ENCODE data around the gene LPO.

LPO gene

GRCh38 chr17:58229881-58230280, 8.5 kb upstream of the LPO start:
- H3F3A ChIP-seq (ENCODE audit: control insufficient read depth, insufficient read depth): no peaks in the 10 kb centered on the region
- H3K9me2 ChIP-seq (replicated peaks; ENCODE audit: control insufficient read depth, low read length): no peaks in the 10 kb centered on the region
- H3K4me2 ChIP-seq (ENCODE audit: low read length): no peak overlapping the region
- H3K79me2 ChIP-seq (ENCODE audit: control insufficient read depth, low read length): no peaks in the 10 kb centered on the region
- no peaks in the 10 kb centered on the region for H3K4me1 ChIP-seq (ENCODE audit: control insufficient read depth, low read length)
- no peaks in the 10 kb centered on the region for H4K20me1 ChIP-seq (ENCODE audit: control insufficient read depth, insufficient read depth, low read depth, low read length)
- H3K4me3 ChIP-seq (ENCODE audit: low read length): no peak overlapping the region
- peaks cover 36% of the 10 kb centered on the region for H3K27me3 ChIP-seq (ENCODE audit: control insufficient read depth, low read length)
- H3K27ac ChIP-seq (ENCODE audit: low read depth, low read length): no peak overlapping the region
- TF ChIP-seq EZH2phosphoT487 (IDR thresholded peaks at IDR 0.05; ENCODE audit: borderline replicate concordance, low read length) (no peak), CTCF (IDR thresholded peaks at IDR 0.05; ENCODE audit: low read depth, low read length, poor library complexity, severe bottlenecking) (no peak)
- no peaks in the 10 kb centered on the region for H3K36me3 ChIP-seq (ENCODE audit: control insufficient read depth, low read length)
- H3K9me3 ChIP-seq (ENCODE audit: control insufficient read depth, insufficient read depth, low read length): no peaks in the 10 kb centered on the region

GRCh38 chr17:58231641-58232040, 6.7 kb upstream of the LPO start:
- no peaks in the 10 kb centered on the region for H3K4me1 ChIP-seq (ENCODE audit: control insufficient read depth, low read length)
- no peak overlapping the region for H3K4me3 ChIP-seq (ENCODE audit: low read length)
- no peak overlapping the region for H3K27ac ChIP-seq (ENCODE audit: low read depth, low read length)
- TF ChIP-seq EZH2phosphoT487 (IDR thresholded peaks at IDR 0.05; ENCODE audit: borderline replicate concordance, low read length) (no peak), CTCF (IDR thresholded peaks at IDR 0.05; ENCODE audit: low read depth, low read length, poor library complexity, severe bottlenecking) (no peak)
- no peaks in the 10 kb centered on the region for H3K79me2 ChIP-seq (ENCODE audit: control insufficient read depth, low read length)
- no peak overlapping the region for H3K4me2 ChIP-seq (ENCODE audit: low read length)
- H3F3A ChIP-seq (ENCODE audit: control insufficient read depth, insufficient read depth): no peaks in the 10 kb centered on the region
- no peaks in the 10 kb centered on the region for H3K9me2 ChIP-seq (replicated peaks; ENCODE audit: control insufficient read depth, low read length)
- no peaks in the 10 kb centered on the region for H4K20me1 ChIP-seq (ENCODE audit: control insufficient read depth, insufficient read depth, low read depth, low read length)
- no peaks in the 10 kb centered on the region for H3K36me3 ChIP-seq (ENCODE audit: control insufficient read depth, low read length)
- H3K27me3 ChIP-seq (ENCODE audit: control insufficient read depth, low read length): peaks cover 46% of the 10 kb centered on the region
- H3K9me3 ChIP-seq (ENCODE audit: control insufficient read depth, insufficient read depth, low read length): no peaks in the 10 kb centered on the region

GRCh38 chr17:58232707-58233156, 5.7 kb upstream of the LPO start:
- TF ChIP-seq CTCF (IDR thresholded peaks at IDR 0.05; ENCODE audit: low read depth, low read length, poor library complexity, severe bottlenecking) (no peak), EZH2phosphoT487 (IDR thresholded peaks at IDR 0.05; ENCODE audit: borderline replicate concordance, low read length) (no peak)
- Histone ChIP-seq H3K4me2 (ENCODE audit: low read length) (no peak overlapping the region), H3K9me3 (ENCODE audit: control insufficient read depth, insufficient read depth, low read length) (no peaks in the 10 kb centered on the region), H3K9me2 (replicated peaks; ENCODE audit: control insufficient read depth, low read length) (no peaks in the 10 kb centered on the region), H3K4me1 (ENCODE audit: control insufficient read depth, low read length) (no peaks in the 10 kb centered on the region), H3K36me3 (ENCODE audit: control insufficient read depth, low read length) (no peaks in the 10 kb centered on the region), H3K79me2 (ENCODE audit: control insufficient read depth, low read length) (no peaks in the 10 kb centered on the region), H3K4me3 (ENCODE audit: low read length) (no peak overlapping the region), H3F3A (ENCODE audit: control insufficient read depth, insufficient read depth) (no peaks in the 10 kb centered on the region), H4K20me1 (ENCODE audit: control insufficient read depth, insufficient read depth, low read depth, low read length) (no peaks in the 10 kb centered on the region), H3K27me3 (ENCODE audit: control insufficient read depth, low read length) (peaks cover 52% of the 10 kb centered on the region), H3K27ac (ENCODE audit: low read depth, low read length) (no peak overlapping the region)

GRCh38 chr17:58233543-58233942, 4.8 kb upstream of the LPO start:
- no peaks in the 10 kb centered on the region for H3K79me2 ChIP-seq (ENCODE audit: control insufficient read depth, low read length)
- H3F3A ChIP-seq (ENCODE audit: control insufficient read depth, insufficient read depth): no peaks in the 10 kb centered on the region
- H3K27me3 ChIP-seq (ENCODE audit: control insufficient read depth, low read length): peaks cover 58% of the 10 kb centered on the region
- no peaks in the 10 kb centered on the region for H4K20me1 ChIP-seq (ENCODE audit: control insufficient read depth, insufficient read depth, low read depth, low read length)
- H3K4me3 ChIP-seq (ENCODE audit: low read length): no peak overlapping the region
- H3K9me2 ChIP-seq (replicated peaks; ENCODE audit: control insufficient read depth, low read length): no peaks in the 10 kb centered on the region
- no peak overlapping the region for H3K27ac ChIP-seq (ENCODE audit: low read depth, low read length)
- H3K4me1 ChIP-seq (ENCODE audit: control insufficient read depth, low read length): no peaks in the 10 kb centered on the region
- no peak for TF ChIP-seq CTCF (IDR thresholded peaks at IDR 0.05; ENCODE audit: low read depth, low read length, poor library complexity, severe bottlenecking)
- no peak for TF ChIP-seq EZH2phosphoT487 (IDR thresholded peaks at IDR 0.05; ENCODE audit: borderline replicate concordance, low read length)
- no peaks in the 10 kb centered on the region for H3K36me3 ChIP-seq (ENCODE audit: control insufficient read depth, low read length)
- no peak overlapping the region for H3K4me2 ChIP-seq (ENCODE audit: low read length)
- H3K9me3 ChIP-seq (ENCODE audit: control insufficient read depth, insufficient read depth, low read length): no peaks in the 10 kb centered on the region
